ENCODE measurements around the gene MYO1E.

The MYO1E gene

DNA sequence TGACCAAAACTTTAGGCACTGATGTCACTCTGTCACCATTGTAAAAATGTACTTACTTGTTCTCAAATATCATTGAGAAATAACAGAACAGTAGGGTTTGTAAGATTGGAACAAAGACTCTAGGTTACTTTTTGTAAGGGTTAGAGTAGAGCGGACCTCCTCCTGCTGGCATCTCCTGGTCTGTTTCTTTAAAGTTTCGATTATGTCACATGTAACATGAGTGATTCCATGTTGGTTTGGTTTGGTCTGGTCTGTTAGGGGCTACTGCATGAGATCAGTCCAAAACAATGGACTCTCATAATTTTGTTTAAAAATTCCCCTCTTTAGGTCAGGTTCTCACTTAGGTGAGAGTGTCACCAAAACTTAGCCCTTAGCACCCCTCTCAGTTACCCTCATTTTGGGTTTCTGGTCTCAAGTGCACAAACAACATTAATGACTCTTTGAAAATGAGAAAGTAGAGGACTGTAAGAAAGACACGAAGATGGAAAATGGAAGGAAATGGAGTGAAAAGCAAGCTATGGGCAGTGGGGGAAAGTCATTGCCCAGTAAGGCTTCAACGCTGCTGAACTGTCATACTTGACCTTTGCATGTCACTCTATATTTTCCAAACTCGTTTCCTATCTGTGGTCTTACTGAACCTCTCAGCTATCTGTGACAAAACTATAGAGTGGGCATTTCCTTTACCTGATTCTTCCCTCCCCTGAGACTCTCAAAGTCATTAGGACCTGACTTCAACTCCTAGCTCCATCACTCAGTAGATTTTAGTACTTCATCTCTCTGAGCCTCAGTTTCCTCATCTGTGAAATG, 113.3 kb downstream of the MYO1E start:
- Histone ChIP-seq H3K36me3 (no peaks in the 10 kb centered on the region), H3K4me3 (ENCODE audit: low read depth, low read length) (no peak overlapping the region), H3K9me3 (ENCODE audit: severe bottlenecking) (no peaks in the 10 kb centered on the region), H3K27me3 (ENCODE audit: insufficient read depth, low read depth, severe bottlenecking) (no peaks in the 10 kb centered on the region), H3K27ac (no peak overlapping the region)
- TF ChIP-seq, protein P1, sequence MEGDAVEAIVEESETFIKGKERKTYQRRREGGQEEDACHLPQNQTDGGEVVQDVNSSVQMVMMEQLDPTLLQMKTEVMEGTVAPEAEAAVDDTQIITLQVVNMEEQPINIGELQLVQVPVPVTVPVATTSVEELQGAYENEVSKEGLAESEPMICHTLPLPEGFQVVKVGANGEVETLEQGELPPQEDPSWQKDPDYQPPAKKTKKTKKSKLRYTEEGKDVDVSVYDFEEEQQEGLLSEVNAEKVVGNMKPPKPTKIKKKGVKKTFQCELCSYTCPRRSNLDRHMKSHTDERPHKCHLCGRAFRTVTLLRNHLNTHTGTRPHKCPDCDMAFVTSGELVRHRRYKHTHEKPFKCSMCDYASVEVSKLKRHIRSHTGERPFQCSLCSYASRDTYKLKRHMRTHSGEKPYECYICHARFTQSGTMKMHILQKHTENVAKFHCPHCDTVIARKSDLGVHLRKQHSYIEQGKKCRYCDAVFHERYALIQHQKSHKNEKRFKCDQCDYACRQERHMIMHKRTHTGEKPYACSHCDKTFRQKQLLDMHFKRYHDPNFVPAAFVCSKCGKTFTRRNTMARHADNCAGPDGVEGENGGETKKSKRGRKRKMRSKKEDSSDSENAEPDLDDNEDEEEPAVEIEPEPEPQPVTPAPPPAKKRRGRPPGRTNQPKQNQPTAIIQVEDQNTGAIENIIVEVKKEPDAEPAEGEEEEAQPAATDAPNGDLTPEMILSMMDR (IDR thresholded peaks at IDR 0.05; ENCODE audit: low read depth, low read length), result no peak
- DNase-seq, result no peak

DNA sequence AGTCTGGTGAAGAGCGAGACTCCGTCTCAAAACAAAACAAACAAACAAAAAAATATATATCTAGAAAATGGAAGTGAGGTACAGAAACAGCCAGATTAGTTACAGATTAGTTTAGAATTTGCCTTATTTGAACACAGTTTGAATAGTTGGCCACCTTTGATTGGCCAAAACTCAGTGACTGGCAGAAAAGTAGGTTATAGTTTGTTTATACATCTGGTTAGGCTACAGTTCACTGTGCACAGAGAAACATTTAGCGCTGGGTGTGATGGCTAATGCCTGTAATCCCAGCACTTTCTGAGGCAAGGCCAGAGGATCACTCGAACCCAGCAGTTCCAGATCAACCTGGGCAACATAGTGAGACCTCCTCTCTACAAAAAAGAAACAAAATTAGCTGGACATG, 114.4 kb downstream of the MYO1E start:
- Histone ChIP-seq H3K4me3 (ENCODE audit: low read depth, low read length) (no peak overlapping the region), H3K36me3 (no peaks in the 10 kb centered on the region), H3K27me3 (ENCODE audit: insufficient read depth, low read depth, severe bottlenecking) (no peaks in the 10 kb centered on the region), H3K9me3 (ENCODE audit: severe bottlenecking) (no peaks in the 10 kb centered on the region), H3K27ac (no peak overlapping the region)
- TF ChIP-seq, protein P1 (IDR thresholded peaks at IDR 0.05; ENCODE audit: low read depth, low read length), result no peak
- DNase-seq, result no peak

DNA sequence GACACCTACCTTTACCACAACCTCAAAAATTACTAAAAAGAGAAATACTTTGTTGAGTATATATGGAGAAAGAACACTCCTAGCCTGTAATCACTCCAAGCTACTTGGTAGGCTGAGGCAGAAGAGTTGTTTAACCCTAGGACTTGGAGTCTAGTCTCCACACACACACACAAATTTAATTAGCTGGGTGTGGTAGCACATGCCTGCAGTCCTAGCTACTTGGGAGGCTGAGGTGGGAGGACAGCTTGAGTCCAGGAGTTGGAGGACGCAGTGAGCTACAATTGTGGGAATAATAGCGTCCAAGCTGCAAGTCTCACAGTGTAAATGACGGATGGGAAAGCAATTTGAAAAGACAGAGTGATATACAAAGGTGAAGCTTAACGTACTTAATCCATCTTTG, 115.5 kb downstream of the MYO1E start:
- Histone ChIP-seq H3K9me3 (ENCODE audit: severe bottlenecking) (no peaks in the 10 kb centered on the region), H3K27me3 (ENCODE audit: insufficient read depth, low read depth, severe bottlenecking) (no peaks in the 10 kb centered on the region), H3K36me3 (no peaks in the 10 kb centered on the region), H3K27ac (no peak overlapping the region), H3K4me3 (ENCODE audit: low read depth, low read length) (no peak overlapping the region)
- TF ChIP-seq, protein P1 (IDR thresholded peaks at IDR 0.05; ENCODE audit: low read depth, low read length), result no peak
- no peak for DNase-seq

DNA sequence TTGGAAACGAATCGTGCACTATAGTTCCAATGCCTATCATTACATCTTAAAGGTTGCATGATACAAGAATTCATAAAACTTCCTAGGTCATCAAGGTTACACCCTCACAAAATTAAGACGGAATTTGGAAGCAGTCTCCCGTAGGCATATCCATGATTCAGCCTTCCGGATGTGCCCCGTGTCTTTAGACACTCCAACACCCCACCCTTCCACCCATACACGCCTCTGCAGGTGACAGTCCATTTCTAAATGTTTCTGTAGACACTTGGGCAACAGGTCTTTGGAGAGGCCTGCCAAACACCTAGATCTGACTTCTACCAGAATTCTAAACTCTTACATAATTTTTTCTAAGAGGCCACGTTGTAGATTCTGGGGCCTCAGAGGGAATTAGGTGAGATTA, 116.2 kb downstream of the MYO1E start:
- Histone ChIP-seq H3K4me3 (ENCODE audit: low read depth, low read length) (no peak overlapping the region), H3K27me3 (ENCODE audit: insufficient read depth, low read depth, severe bottlenecking) (no peaks in the 10 kb centered on the region), H3K9me3 (ENCODE audit: severe bottlenecking) (no peaks in the 10 kb centered on the region), H3K36me3 (no peaks in the 10 kb centered on the region), H3K27ac (no peak overlapping the region)
- TF ChIP-seq, protein P1 (IDR thresholded peaks at IDR 0.05; ENCODE audit: low read depth, low read length), result no peak
- DNase-seq, result no peak

DNA sequence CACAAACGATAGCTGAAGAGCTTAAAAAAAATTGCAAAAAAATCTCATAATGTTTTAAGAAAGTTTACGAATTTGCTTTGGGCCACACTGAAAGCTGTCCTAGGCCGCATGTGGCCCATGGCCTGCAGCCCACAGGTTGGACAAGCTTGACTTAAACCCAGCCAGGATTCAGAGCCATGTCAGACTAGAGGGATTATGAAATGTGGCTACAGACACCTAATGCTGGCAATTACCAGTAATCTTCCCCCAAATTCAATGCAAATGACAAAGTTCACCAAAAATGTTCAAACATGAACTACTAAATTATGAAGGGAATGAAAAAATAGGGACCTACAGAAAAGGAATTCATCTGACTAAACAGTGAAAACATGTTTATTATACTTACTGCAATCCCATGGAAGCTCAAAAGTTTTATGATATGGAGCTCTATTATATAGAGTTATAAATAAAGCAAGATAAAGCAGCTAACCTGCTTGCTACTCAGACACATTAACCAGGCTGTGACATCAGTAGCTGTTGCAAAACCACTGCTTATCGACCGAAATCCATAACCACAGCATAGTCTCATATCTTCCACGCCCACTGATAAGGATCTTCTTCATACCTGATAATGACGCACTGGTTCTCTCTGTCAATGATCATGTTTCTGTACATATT, 116.9 kb downstream of the MYO1E start:
- no peaks in the 10 kb centered on the region for H3K36me3 ChIP-seq
- H3K27ac ChIP-seq, result no peak overlapping the region
- H3K27me3 ChIP-seq (ENCODE audit: insufficient read depth, low read depth, severe bottlenecking), result no peaks in the 10 kb centered on the region
- H3K4me3 ChIP-seq (ENCODE audit: low read depth, low read length), result no peak overlapping the region
- no peaks in the 10 kb centered on the region for H3K9me3 ChIP-seq (ENCODE audit: severe bottlenecking)
- no peak for DNase-seq
- TF ChIP-seq, protein P1 (IDR thresholded peaks at IDR 0.05; ENCODE audit: low read depth, low read length), result no peak
